Measurements from ENCODE around the gene NOL7.

The NOL7 gene

GRCh38 chr6:13575377-13575775, 39.8 kb upstream of the NOL7 start:
- no peak for TF ChIP-seq TAF1 (IDR thresholded peaks at IDR 0.05; ENCODE audit: borderline replicate concordance, insufficient read depth, low read length)

GRCh38 chr6:13576017-13576416, 39.1 kb upstream of the NOL7 start:
- TF ChIP-seq SIN3A (IDR thresholded peaks at IDR 0.05; ENCODE audit: borderline replicate concordance, insufficient read depth, low read length) = no peak

- no peak for TF ChIP-seq POLR2AphosphoS5 (IDR thresholded peaks at IDR 0.05; ENCODE audit: low read depth, low read length)
- TF ChIP-seq FOXP2 (optimal IDR thresholded peaks at IDR 0.05; ENCODE audit: borderline replicate concordance, extremely low read depth, extremely low read length, insufficient read depth) = no peak
- no peak for TF ChIP-seq SIN3A (IDR thresholded peaks at IDR 0.05; ENCODE audit: borderline replicate concordance, insufficient read depth, low read length)
- TF ChIP-seq, protein P1, sequence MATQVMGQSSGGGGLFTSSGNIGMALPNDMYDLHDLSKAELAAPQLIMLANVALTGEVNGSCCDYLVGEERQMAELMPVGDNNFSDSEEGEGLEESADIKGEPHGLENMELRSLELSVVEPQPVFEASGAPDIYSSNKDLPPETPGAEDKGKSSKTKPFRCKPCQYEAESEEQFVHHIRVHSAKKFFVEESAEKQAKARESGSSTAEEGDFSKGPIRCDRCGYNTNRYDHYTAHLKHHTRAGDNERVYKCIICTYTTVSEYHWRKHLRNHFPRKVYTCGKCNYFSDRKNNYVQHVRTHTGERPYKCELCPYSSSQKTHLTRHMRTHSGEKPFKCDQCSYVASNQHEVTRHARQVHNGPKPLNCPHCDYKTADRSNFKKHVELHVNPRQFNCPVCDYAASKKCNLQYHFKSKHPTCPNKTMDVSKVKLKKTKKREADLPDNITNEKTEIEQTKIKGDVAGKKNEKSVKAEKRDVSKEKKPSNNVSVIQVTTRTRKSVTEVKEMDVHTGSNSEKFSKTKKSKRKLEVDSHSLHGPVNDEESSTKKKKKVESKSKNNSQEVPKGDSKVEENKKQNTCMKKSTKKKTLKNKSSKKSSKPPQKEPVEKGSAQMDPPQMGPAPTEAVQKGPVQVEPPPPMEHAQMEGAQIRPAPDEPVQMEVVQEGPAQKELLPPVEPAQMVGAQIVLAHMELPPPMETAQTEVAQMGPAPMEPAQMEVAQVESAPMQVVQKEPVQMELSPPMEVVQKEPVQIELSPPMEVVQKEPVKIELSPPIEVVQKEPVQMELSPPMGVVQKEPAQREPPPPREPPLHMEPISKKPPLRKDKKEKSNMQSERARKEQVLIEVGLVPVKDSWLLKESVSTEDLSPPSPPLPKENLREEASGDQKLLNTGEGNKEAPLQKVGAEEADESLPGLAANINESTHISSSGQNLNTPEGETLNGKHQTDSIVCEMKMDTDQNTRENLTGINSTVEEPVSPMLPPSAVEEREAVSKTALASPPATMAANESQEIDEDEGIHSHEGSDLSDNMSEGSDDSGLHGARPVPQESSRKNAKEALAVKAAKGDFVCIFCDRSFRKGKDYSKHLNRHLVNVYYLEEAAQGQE (IDR thresholded peaks at IDR 0.05; ENCODE audit: insufficient read depth in 1 of 2, low read depth in 2 of 2, low read length in 2 of 2) = no peak
- TF ChIP-seq TAF1 (IDR thresholded peaks at IDR 0.05; ENCODE audit: borderline replicate concordance, insufficient read depth, low read length) = no peak
Observed at GRCh38 chr6:13577926-13578325, 37.2 kb upstream of the NOL7 start.

DNA sequence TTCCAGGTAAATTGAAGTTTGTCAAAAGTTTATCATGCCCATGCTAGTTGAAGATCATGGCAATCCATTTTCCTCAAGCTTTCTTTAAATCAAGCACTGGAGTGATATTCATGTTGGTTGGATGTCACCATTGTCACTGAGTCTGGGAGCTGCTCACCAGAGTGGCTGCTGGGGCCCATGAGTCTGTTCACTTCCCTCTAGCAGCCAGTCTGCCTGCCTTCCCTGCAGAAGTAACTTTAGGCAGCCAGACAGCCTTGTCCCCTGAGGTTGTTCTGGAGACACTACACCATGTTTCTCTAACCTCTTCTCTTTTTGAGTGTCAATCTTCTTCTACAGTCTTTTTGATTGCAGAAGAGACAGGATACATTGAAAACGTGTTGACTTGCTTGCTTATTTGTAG, 35.2 kb upstream of the NOL7 start:
- TF ChIP-seq SIN3A (IDR thresholded peaks at IDR 0.05; ENCODE audit: borderline replicate concordance, insufficient read depth, low read length) (no peak), TAF1 (IDR thresholded peaks at IDR 0.05; ENCODE audit: borderline replicate concordance, insufficient read depth, low read length) (no peak), FOXP2 (optimal IDR thresholded peaks at IDR 0.05; ENCODE audit: borderline replicate concordance, extremely low read depth, extremely low read length, insufficient read depth) (no peak), POLR2AphosphoS5 (IDR thresholded peaks at IDR 0.05; ENCODE audit: low read depth, low read length) (no peak)
- TF ChIP-seq, protein P1 (IDR thresholded peaks at IDR 0.05; ENCODE audit: insufficient read depth in 1 of 2, low read depth in 2 of 2, low read length in 2 of 2) = no peak

- TF ChIP-seq, protein P1 (IDR thresholded peaks at IDR 0.05; ENCODE audit: insufficient read depth in 1 of 2, low read depth in 2 of 2, low read length in 2 of 2) = no peak
- TF ChIP-seq POLR2AphosphoS5 (IDR thresholded peaks at IDR 0.05; ENCODE audit: low read depth, low read length) = no peak
- TF ChIP-seq FOXP2 (optimal IDR thresholded peaks at IDR 0.05; ENCODE audit: borderline replicate concordance, extremely low read depth, extremely low read length, insufficient read depth) = no peak
- no peak for TF ChIP-seq SIN3A (IDR thresholded peaks at IDR 0.05; ENCODE audit: borderline replicate concordance, insufficient read depth, low read length)
- no peak for TF ChIP-seq TAF1 (IDR thresholded peaks at IDR 0.05; ENCODE audit: borderline replicate concordance, insufficient read depth, low read length)
Observed at GRCh38 chr6:13581700-13582229, 33.4 kb upstream of the NOL7 start.

- TF ChIP-seq SIN3A (IDR thresholded peaks at IDR 0.05; ENCODE audit: borderline replicate concordance, insufficient read depth, low read length) (no peak), TAF1 (IDR thresholded peaks at IDR 0.05; ENCODE audit: borderline replicate concordance, insufficient read depth, low read length) (no peak), FOXP2 (optimal IDR thresholded peaks at IDR 0.05; ENCODE audit: borderline replicate concordance, extremely low read depth, extremely low read length, insufficient read depth) (no peak), POLR2AphosphoS5 (IDR thresholded peaks at IDR 0.05; ENCODE audit: low read depth, low read length) (no peak)
- TF ChIP-seq, protein P1 (IDR thresholded peaks at IDR 0.05; ENCODE audit: insufficient read depth in 1 of 2, low read depth in 2 of 2, low read length in 2 of 2) = no peak
Observed at GRCh38 chr6:13586603-13587542, 28.3 kb upstream of the NOL7 start.

All from PFSK-1 (cell line).